Measurements from ENCODE around the gene PCDHAC2. TPM values are rescaled to one million over a fixed set of nuclear protein-coding genes. Genes with fewer than 3 reads are reported as not detected.

PCDHAC2 gene
- total RNA-seq, 2 donors from 2014 or later = 0.49 to 2.4 TPM

DNA sequence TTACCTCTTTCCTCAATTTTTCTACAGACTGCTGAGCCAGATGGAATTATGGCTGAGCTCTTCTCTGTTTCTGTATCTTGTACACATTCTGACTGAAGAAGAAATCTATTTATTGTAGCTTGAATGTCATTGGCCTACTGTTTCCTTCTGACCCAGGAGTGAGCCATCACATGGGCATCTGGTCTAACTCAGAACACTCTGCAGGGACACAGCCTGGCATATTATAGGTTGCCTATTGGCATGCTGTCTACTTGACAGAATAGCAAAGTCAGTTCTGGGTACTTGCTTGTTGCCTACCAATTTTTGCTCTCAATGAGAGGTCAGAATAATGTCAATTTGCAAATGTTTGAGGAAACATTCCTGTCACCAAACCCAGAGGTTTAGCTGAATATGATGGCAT, 7.3 kb downstream of the PCDHAC2 start:
- Mint-ChIP-seq H3K4me3 (no peak overlapping the region), H3K27me3 (ENCODE audit: insufficient read depth) (peaks cover 3% of the 10 kb centered on the region)
- TF ChIP-seq, protein P1, sequence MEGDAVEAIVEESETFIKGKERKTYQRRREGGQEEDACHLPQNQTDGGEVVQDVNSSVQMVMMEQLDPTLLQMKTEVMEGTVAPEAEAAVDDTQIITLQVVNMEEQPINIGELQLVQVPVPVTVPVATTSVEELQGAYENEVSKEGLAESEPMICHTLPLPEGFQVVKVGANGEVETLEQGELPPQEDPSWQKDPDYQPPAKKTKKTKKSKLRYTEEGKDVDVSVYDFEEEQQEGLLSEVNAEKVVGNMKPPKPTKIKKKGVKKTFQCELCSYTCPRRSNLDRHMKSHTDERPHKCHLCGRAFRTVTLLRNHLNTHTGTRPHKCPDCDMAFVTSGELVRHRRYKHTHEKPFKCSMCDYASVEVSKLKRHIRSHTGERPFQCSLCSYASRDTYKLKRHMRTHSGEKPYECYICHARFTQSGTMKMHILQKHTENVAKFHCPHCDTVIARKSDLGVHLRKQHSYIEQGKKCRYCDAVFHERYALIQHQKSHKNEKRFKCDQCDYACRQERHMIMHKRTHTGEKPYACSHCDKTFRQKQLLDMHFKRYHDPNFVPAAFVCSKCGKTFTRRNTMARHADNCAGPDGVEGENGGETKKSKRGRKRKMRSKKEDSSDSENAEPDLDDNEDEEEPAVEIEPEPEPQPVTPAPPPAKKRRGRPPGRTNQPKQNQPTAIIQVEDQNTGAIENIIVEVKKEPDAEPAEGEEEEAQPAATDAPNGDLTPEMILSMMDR (conservative IDR thresholded peaks at IDR 0.05) = no peak

DNA sequence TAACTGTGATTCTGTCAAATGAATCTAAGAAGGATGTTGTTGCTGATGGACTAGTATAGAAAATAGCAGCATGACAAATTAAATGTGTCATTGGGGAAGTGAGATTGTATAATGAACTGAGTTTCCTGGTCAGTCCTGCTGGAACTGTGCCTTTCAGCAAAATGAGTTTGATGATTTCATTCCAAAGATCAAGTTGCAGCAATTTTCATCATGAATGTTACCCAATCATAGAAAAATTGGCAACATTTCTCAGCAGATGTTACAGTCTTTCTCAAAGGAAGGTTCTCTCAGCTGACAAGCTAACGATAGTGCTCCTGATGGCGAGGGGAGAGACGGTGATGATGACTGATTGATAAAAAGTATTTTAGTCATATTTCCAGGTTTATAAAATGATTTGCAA, 10.7 kb downstream of the PCDHAC2 start:
- WGBS, 2 experiments (ENCODE audit: insufficient coverage in 1 of 2, insufficient read length in 1 of 2) = 80 to 96% methylated on average over 1 to 3 of the region's 3 CpGs
- no peaks in the 10 kb centered on the region for H3K36me3 Mint-ChIP-seq (ENCODE audit: low read depth)

More for the DNA sequence above, 7.3 kb downstream of the PCDHAC2 start:
- H3K4me1 Mint-ChIP-seq = peaks cover 8% of the 10 kb centered on the region
- Histone ChIP-seq H3K4me1 (ENCODE audit: control insufficient read depth, insufficient read depth, low read length) (no peaks in the 10 kb centered on the region), H3K4me3 (ENCODE audit: low read length) (no peak overlapping the region), H3K36me3 (ENCODE audit: control insufficient read depth, insufficient read depth, low read length) (no peaks in the 10 kb centered on the region), H3K9ac (ENCODE audit: extremely low read depth, low read length, poor library complexity, severe bottlenecking) (no peak overlapping the region), H3K9me3 (ENCODE audit: control insufficient read depth, low read length) (no peaks in the 10 kb centered on the region), H3K27ac (ENCODE audit: low read depth, low read length) (no peak overlapping the region), H3K27me3 (ENCODE audit: control insufficient read depth, insufficient read depth, low read length, poor library complexity, severe bottlenecking) (peaks cover 11% of the 10 kb centered on the region)
- no peaks in the 10 kb centered on the region for H3K36me3 Mint-ChIP-seq (ENCODE audit: low read depth)
- no peaks in the 10 kb centered on the region for H3K9me3 Mint-ChIP-seq
- no peak for DNase-seq
- no peak overlapping the region for H3K27ac Mint-ChIP-seq

DNA sequence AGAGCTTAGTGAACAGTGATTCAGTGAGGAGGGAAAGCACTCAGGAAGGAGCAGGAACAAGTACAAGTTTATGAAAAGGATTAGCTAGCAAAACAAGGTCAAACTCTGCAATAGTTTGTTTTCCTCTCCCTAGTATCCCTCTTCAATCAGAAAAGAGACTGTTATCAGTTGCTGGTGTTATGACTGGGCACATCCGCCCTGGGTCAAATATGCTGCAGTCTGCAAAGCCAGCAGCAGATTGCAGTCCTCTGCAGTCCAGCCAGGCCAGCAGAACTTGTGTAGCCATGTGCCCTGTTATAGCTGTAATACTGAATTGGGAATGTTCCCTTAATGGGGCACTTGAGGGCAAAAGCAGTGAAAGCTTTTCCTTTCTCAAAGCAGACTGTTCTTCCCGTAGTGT, 12.0 kb downstream of the PCDHAC2 start:
- no peak overlapping the region for H3K27ac ChIP-seq (ENCODE audit: low read depth, low read length)
- Mint-ChIP-seq H3K27ac (no peak overlapping the region), H3K4me1 (peaks cover 8% of the 10 kb centered on the region)

More for the DNA sequence above, 10.7 kb downstream of the PCDHAC2 start:
- Mint-ChIP-seq H3K4me1 (peaks cover 8% of the 10 kb centered on the region), H3K4me3 (no peak overlapping the region), H3K27ac (no peak overlapping the region), H3K27me3 (ENCODE audit: insufficient read depth) (no peaks in the 10 kb centered on the region), H3K9me3 (no peaks in the 10 kb centered on the region)
- no peak overlapping the region for H3K9ac ChIP-seq (ENCODE audit: extremely low read depth, low read length, poor library complexity, severe bottlenecking)
- no peak overlapping the region for H3K4me3 ChIP-seq (ENCODE audit: low read length)
- H3K27me3 ChIP-seq (ENCODE audit: control insufficient read depth, insufficient read depth, low read length, poor library complexity, severe bottlenecking) = no peaks in the 10 kb centered on the region
- H3K4me1 ChIP-seq (ENCODE audit: control insufficient read depth, insufficient read depth, low read length) = no peaks in the 10 kb centered on the region
- TF ChIP-seq, protein P1 (conservative IDR thresholded peaks at IDR 0.05) = no peak
- DNase-seq = no peak
- no peak overlapping the region for H3K27ac ChIP-seq (ENCODE audit: low read depth, low read length)
- H3K36me3 ChIP-seq (ENCODE audit: control insufficient read depth, insufficient read depth, low read length) = no peaks in the 10 kb centered on the region
- no peaks in the 10 kb centered on the region for H3K9me3 ChIP-seq (ENCODE audit: control insufficient read depth, low read length)

More for the DNA sequence above, 12.0 kb downstream of the PCDHAC2 start:
- no peaks in the 10 kb centered on the region for H3K4me1 ChIP-seq (ENCODE audit: control insufficient read depth, insufficient read depth, low read length)
- H3K36me3 Mint-ChIP-seq (ENCODE audit: low read depth) = peaks cover 3% of the 10 kb centered on the region
- H3K36me3 ChIP-seq (ENCODE audit: control insufficient read depth, insufficient read depth, low read length) = no peaks in the 10 kb centered on the region
- TF ChIP-seq, protein P1 (conservative IDR thresholded peaks at IDR 0.05) = no peak
- DNase-seq = no peak
- WGBS, 2 experiments (ENCODE audit: insufficient coverage in 1 of 2, insufficient read length in 1 of 2) = 86 to 94% methylated on average over 2 of the region's 2 CpGs
- H3K9me3 ChIP-seq (ENCODE audit: control insufficient read depth, low read length) = no peaks in the 10 kb centered on the region
- H3K9ac ChIP-seq (ENCODE audit: extremely low read depth, low read length, poor library complexity, severe bottlenecking) = no peak overlapping the region
- H3K27me3 ChIP-seq (ENCODE audit: control insufficient read depth, insufficient read depth, low read length, poor library complexity, severe bottlenecking) = no peaks in the 10 kb centered on the region
- H3K9me3 Mint-ChIP-seq = no peaks in the 10 kb centered on the region
- H3K4me3 Mint-ChIP-seq = no peak overlapping the region
- no peaks in the 10 kb centered on the region for H3K27me3 Mint-ChIP-seq (ENCODE audit: insufficient read depth)
- no peak overlapping the region for H3K4me3 ChIP-seq (ENCODE audit: low read length)

Measured in endodermal cell (in vitro differentiated cells).